GM18951 (cell line): ENCODE data around the gene C9orf72.

Experiments used
- POLR2A ChIP-seq: IDR thresholded peaks from 4 replicates; pipeline ENCODE4 v1.6.1; 2011; ENCODE audit warnings: mild to moderate bottlenecking; ENCODE audit not compliant: insufficient read length, insufficient read depth; ENCODE audit errors: extremely low read depth
- in situ Hi-C: fragments of 300-500 bp; cut with MboI; formaldehyde crosslinking; loops from one replicate; pipeline ENCODE4 v1.12.0; 2022; ENCODE audit warnings: low sequenced_read_pairs, mixed read lengths, inconsistent platforms; ENCODE audit not compliant: unreplicated experiment

Gene C9orf72

DNA sequence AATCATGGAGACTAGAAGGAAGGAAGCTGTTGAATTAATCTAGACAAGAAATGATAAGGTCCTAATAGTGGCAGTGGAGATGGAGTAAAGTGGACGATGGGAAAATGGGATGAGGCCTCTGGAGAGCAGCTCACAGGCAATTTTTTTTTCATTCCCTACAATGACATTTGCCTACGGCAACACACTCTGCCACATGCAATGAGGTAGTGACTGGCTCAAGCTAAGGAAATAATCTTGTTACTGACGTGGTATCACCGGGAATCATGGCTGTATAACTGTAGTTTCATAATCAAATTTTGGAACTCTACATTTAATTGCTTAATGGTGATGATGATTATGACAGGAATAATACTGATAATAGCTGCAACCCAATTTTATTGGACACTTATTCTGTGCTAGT is 31.5 kb downstream of the C9orf72 start:
- in situ Hi-C loops: loop anchor here (5.0 to 25.0 kb wide), 2 partner anchors 204 to 504 kb away; no protein-coding TSS in a partner anchor
- TF ChIP-seq POLR2A: no peak

DNA sequence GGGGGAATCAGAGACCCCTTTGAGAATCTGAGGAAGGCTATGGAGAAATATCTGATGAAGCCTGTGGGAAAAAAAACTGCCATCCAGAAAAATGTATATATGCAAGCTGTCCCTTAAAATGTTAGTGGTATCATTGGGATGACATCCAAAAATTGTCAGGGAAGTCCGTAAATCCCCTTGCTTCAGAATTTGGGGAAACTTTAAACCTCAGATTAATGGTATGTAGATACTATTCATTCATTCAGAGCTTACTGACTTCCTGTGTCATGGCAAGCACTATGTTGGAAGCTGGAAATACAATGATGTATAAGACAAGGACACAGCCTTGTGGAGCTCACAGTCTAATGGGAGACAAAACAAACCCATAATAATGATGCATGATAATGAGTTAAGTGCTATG is 32.8 kb downstream of the C9orf72 start:
- in situ Hi-C loops: loop anchor here (5.0 to 25.0 kb wide), 2 partner anchors 203 to 503 kb away; no protein-coding TSS in a partner anchor
- TF ChIP-seq POLR2A: no peak

DNA sequence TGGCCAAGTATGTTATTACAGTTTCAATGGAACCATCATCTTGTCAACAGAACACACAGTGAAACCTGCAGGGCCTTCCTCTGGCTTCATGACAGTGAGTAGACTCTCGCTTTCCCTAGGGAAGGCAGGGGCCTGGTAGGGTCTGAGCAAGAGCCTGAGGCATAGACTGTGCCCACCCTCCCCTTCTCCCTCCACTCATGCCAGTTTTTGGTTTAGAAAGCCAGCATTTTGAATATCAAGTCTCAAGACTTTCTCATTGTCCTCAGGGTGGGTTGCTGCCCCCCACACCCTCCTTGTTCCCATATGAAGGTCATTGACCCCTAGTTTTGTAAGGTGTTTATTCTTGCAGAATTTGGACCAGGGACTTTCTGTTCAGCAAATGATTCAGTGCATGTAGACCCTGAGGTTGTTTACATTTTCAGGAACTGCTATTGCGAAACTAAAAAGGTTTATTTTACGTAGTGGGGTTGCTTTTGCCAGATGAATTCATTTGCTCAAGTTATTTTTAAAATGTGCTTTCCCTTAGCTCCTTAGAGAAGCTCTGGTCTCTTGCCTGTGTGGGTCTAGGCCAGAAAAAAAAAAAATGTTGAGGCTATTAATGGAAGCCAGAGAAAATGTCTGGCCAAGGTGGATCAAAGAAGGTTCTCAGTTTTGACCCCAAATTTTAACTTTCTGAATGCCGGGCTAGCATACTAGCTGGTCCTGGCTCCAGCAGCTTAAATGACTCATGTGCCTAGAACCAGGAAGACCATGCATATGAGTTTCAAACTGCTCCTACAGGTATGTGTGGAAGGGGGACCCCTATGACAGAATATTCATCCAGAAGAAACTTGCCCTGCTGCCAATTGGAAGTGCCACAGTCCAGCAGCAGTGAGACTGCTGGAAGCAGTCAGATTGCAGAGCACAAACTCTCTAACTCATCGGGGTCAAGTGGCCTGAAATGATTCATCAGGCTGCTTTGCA is 33.5 kb downstream of the C9orf72 start:
- in situ Hi-C loops: loop anchor here (5.0 to 25.0 kb wide), 2 partner anchors 202 to 502 kb away; no protein-coding TSS in a partner anchor
- TF ChIP-seq POLR2A: no peak

DNA sequence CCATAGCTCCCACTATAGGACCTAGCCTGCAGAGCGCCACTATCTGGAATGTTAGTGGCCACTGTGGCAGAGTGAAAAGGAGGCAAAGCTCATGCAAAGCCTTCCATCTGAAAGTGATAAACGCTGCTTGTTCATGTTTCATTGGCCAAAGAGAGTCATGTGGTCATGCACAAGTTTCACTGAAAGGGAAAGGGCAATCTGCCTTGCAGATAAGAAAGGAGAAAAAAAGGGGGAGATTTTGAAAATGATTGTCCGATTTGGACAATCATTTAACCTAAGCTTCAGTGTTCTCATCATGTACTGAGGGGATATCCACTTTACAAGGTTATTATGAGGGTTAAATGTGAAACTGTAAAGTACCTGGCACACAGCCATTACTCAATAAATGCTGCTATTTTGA is 34.6 kb downstream of the C9orf72 start:
- TF ChIP-seq POLR2A: no peak
- in situ Hi-C loops: loop anchor here (25.0 kb wide), 1 partner anchor 501 kb away; no protein-coding TSS in a partner anchor

DNA sequence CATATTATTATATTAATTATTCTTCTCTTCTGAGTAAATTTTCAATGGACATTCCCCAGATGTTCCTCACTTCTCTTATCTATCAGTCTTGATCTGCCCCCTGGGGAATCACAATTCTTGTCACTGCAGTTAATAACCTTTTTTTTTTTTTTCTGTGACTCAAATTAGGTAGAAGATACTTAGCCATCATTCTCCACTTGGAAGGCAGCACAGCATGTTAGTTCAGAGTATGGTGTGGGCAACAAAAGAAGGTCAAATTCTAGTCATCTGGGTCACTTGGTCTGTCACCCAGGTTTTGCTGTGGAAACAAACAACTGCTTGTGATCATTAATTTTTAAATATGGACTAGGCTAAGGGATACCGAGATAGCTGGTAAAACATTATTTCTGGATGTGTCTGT is 35.5 kb downstream of the C9orf72 start:
- in situ Hi-C loops: loop anchor here (25.0 kb wide), 1 partner anchor 500 kb away; no protein-coding TSS in a partner anchor
- TF ChIP-seq POLR2A: no peak

GRCh38 chr9:27537027-27537435 is 36.2 kb downstream of the C9orf72 start:
- in situ Hi-C loops: loop anchor here (25.0 kb wide), 1 partner anchor 500 kb away; no protein-coding TSS in a partner anchor
- no peak for TF ChIP-seq POLR2A

- in situ Hi-C loops: loop anchor here (25.0 kb wide), 1 partner anchor 499 kb away; no protein-coding TSS in a partner anchor
- TF ChIP-seq POLR2A: no peak
Observed at GRCh38 chr9:27536168-27536567, 37.1 kb downstream of the C9orf72 start.

GRCh38 chr9:27535701-27536118 is 37.6 kb downstream of the C9orf72 start:
- no peak for TF ChIP-seq POLR2A
- in situ Hi-C loops: loop anchor here (25.0 kb wide), 1 partner anchor 498 kb away; no protein-coding TSS in a partner anchor

DNA sequence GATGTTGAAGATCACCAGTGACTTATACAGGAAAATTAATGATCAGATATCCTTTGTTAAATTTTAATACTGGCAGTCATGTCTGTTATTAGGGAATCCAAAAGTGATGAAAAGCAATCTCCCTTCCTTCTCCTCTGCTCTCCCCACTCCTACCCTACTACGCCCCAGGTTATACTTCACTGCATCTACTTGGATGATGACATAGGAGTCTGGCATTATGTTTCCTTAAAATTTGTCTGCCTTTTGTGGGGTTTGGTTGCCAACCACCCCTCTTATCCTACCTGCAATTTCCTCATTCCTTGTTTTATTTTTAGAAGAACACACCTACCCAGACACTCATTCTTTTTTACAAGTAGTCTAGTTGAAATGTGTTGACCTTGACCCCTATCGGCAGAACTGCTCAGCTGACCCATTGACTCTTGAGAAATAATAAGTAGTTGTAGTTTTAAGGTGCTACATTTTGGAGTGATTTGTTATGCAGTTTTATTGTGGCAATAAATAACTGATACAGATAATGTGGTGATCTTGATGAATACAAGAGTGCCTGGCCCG is 38.5 kb downstream of the C9orf72 start:
- in situ Hi-C loops: loop anchor here (25.0 kb wide), 1 partner anchor 497 kb away; no protein-coding TSS in a partner anchor
- TF ChIP-seq POLR2A: no peak

DNA sequence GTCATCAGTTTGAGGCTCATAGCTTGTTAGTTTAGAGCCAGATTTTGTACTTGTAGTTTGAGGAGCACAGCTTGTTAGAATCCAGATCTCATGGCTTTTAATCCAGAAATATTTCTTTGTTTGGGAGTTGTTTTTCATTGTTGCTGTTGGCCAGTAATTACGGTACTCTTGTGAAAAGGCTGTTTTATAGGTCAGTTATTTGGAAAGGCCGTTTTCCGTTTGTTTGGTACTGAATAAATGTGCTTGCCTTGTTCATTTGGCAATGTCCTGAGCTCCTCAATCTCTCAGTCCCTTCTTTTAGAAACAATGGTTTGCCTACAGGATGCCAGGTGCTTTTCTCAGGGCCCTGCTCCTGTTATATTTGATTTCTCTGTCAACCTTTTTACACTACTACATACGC is 39.1 kb downstream of the C9orf72 start:
- in situ Hi-C loops: loop anchor here (25.0 kb wide), 1 partner anchor 497 kb away; no protein-coding TSS in a partner anchor

GRCh38 chr9:27533311-27533710 is 40.0 kb downstream of the C9orf72 start:
- in situ Hi-C loops: loop anchor here (25.0 kb wide), 1 partner anchor 496 kb away; no protein-coding TSS in a partner anchor
- TF ChIP-seq POLR2A: no peak

More for the DNA sequence above, 39.1 kb downstream of the C9orf72 start:
- no peak for TF ChIP-seq POLR2A

- no peak for TF ChIP-seq POLR2A
- in situ Hi-C loops: loop anchor here (25.0 kb wide), 1 partner anchor 495 kb away; no protein-coding TSS in a partner anchor
Observed at GRCh38 chr9:27532046-27532445, 41.2 kb downstream of the C9orf72 start.
